Measurements from ENCODE around the gene REX1BD. TPM values are rescaled to one million over a fixed set of nuclear protein-coding genes. Genes with fewer than 3 reads are reported as not detected.
A peak's percentile ranks its signal among the peaks of the same experiment; 100 is the strongest.

Gene REX1BD
- polyA plus RNA-seq, 2 donors, result 48.4 to 59.0 TPM

DNA sequence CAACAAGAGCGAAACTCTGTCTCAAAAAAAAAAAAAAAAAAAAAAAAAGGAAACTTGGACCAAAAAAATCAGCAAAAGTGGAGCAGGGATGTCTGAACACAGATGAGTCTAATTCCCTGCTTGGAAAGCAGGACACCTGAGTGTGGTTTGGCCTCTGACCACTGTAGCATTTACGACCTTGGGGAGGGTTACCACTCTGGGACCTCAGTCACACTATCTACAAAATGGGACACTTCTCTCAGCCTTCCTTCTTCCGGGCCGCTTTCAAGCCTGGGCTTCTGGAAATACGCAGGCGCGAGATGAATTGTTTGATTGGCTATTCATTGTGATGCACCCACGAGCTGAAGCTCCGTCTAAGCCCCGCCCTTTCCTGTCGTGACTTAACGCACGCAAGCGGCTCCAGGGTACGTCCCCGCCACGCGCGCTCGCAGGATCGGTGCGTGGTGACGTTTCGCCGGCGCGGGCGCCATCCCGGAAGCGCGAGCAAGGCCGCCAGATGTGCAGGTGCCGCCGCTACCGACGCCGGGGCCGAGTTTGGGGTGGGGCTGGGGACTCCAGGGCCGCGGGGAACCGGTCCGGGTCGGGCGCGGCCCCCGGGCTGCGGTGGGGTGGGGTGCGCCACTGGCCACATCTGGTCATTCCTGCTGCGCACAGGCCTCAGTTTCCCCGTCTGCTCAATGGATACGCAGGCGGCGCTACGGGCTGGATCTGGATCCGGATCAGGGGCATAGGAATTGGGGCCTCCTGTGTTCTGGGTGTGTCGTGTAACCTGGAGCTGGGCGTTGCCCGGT is 31.0 kb upstream of the REX1BD start, which contains the start of gene KXD1:
Gene KXD1, plus strand, starts transcription at position 460 of the 791 bp plus-strand sequence. CDS start 4,187 bp downstream, outside the sequence.
- Histone ChIP-seq H3K27ac (ENCODE audit: low read depth in 2 of 2, low read length in 1 of 2) (peak within 1 kb of the TSS; percentile 89 to 99), H3K9me3 (ENCODE audit: control insufficient read depth in 2 of 2, insufficient read depth in 1 of 2, low read depth in 1 of 2, low read length in 1 of 2) (no peaks in the 10 kb centered on the region), H3K4me1 (ENCODE audit: control insufficient read depth in 2 of 2, insufficient read depth in 2 of 2, low read length in 1 of 2) (no peaks in the 10 kb centered on the region), H3K27me3 (ENCODE audit: control insufficient read depth in 1 of 2, insufficient read depth in 2 of 2, low read length in 2 of 2) (no peaks in the 10 kb centered on the region), H3K36me3 (ENCODE audit: control insufficient read depth in 2 of 2, insufficient read depth in 2 of 2, low read length in 1 of 2) (peaks cover 0 to 3% of the 10 kb centered on the region in 2 donors), H3K4me3 (ENCODE audit: low read depth in 1 of 2, low read length in 2 of 2) (peak within 1 kb of the TSS; percentile 70 to 94)
- WGBS, 2 donors, result 1% methylated on average over 58 of the region's 58 CpGs

DNA sequence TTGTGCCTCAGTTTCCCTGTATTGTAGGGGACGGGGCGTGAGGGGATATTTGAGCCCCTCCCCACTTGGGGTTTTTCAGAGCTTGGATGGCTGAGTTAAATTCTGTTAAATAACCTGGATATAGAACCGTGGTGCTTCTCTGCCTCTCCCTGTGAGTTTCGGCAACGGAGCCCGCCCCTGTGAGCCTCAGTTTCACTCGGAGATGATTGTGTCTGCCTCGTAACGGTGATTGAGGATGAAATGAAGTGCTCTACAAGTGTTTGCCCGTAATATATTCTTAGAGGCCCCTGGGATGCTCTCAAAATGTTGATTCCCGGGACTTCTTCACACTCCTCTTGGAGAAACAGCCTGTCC is 30.4 kb upstream of the REX1BD start:
- WGBS, 2 donors, result 2 to 3% methylated on average over 11 of the region's 11 CpGs
- H3K4me3 ChIP-seq (ENCODE audit: low read depth in 1 of 2, low read length in 2 of 2), result peak overlapping the region; percentile 70 to 94

DNA sequence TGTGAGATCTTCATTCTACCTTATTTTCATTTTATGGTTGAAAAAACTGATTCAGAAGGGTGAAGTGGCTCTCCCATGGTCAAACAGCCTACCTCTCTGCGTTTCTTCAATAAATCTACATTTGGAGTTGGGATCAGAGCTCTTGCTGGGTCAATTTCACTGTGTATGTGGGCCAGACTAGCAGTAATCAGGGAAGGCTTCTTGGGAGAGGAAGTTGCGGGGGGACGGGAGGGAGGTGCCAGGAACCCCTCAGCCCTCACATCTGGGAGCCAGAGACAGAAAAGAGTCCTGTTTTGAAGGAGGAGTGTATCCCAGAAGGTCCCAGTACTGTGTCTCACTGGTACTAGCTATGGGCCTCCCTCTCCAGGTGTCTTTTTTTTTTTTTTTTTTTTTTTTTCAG is 30.0 kb upstream of the REX1BD start:
- Histone ChIP-seq H3K36me3 (ENCODE audit: control insufficient read depth in 2 of 2, insufficient read depth in 2 of 2, low read length in 1 of 2) (peaks cover 0 to 3% of the 10 kb centered on the region in 2 donors), H3K9me3 (ENCODE audit: control insufficient read depth in 2 of 2, insufficient read depth in 1 of 2, low read depth in 1 of 2, low read length in 1 of 2) (no peaks in the 10 kb centered on the region), H3K4me1 (ENCODE audit: control insufficient read depth in 2 of 2, insufficient read depth in 2 of 2, low read length in 1 of 2) (no peaks in the 10 kb centered on the region), H3K27me3 (ENCODE audit: control insufficient read depth in 1 of 2, insufficient read depth in 2 of 2, low read length in 2 of 2) (no peaks in the 10 kb centered on the region), H3K4me3 (ENCODE audit: low read depth in 1 of 2, low read length in 2 of 2) (peak overlapping the region in 1 of 2 donors; percentile 94), H3K27ac (ENCODE audit: low read depth in 2 of 2, low read length in 1 of 2) (peak overlapping the region; percentile 89 to 99)
- WGBS, 2 donors, result 43 to 57% methylated on average over 3 of the region's 3 CpGs

More for the DNA sequence above, 30.4 kb upstream of the REX1BD start:
- Histone ChIP-seq H3K36me3 (ENCODE audit: control insufficient read depth in 2 of 2, insufficient read depth in 2 of 2, low read length in 1 of 2) (peaks cover 0 to 3% of the 10 kb centered on the region in 2 donors), H3K27me3 (ENCODE audit: control insufficient read depth in 1 of 2, insufficient read depth in 2 of 2, low read length in 2 of 2) (no peaks in the 10 kb centered on the region), H3K9me3 (ENCODE audit: control insufficient read depth in 2 of 2, insufficient read depth in 1 of 2, low read depth in 1 of 2, low read length in 1 of 2) (no peaks in the 10 kb centered on the region), H3K4me1 (ENCODE audit: control insufficient read depth in 2 of 2, insufficient read depth in 2 of 2, low read length in 1 of 2) (no peaks in the 10 kb centered on the region), H3K27ac (ENCODE audit: low read depth in 2 of 2, low read length in 1 of 2) (peak overlapping the region; percentile 89 to 99)

DNA sequence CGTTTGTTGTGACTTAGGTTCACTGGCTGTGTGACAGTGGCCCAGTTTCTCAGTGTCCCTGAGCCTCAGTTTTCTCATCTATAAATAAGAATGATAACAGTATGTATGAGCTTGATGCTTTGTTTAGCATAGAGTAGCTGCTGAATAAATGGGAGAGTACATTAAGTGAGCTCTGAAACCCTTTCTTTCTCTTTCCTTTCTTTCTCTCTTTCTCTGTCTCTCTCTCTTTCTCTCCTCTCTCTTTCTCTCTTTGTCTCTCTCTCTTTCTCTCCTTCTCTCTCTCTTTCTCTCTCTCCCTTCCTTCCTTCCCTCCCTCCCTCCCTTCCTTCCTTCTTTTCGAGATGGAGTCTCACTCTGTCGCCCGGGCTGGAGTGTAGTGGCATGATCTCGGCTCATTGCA is 28.9 kb upstream of the REX1BD start:
- no peak overlapping the region for H3K27ac ChIP-seq (ENCODE audit: low read depth in 2 of 2, low read length in 1 of 2)
- H3K4me1 ChIP-seq (ENCODE audit: control insufficient read depth in 2 of 2, insufficient read depth in 2 of 2, low read length in 1 of 2), result no peaks in the 10 kb centered on the region
- 60 to 70% methylated on average over 5 of the region's 5 CpGs for WGBS, 2 donors
- no peaks in the 10 kb centered on the region for H3K27me3 ChIP-seq (ENCODE audit: control insufficient read depth in 1 of 2, insufficient read depth in 2 of 2, low read length in 2 of 2)
- peaks cover 0 to 6% of the 10 kb centered on the region in 2 donors for H3K36me3 ChIP-seq (ENCODE audit: control insufficient read depth in 2 of 2, insufficient read depth in 2 of 2, low read length in 1 of 2)
- no peak overlapping the region for H3K4me3 ChIP-seq (ENCODE audit: low read depth in 1 of 2, low read length in 2 of 2)
- no peaks in the 10 kb centered on the region for H3K9me3 ChIP-seq (ENCODE audit: control insufficient read depth in 2 of 2, insufficient read depth in 1 of 2, low read depth in 1 of 2, low read length in 1 of 2)

DNA sequence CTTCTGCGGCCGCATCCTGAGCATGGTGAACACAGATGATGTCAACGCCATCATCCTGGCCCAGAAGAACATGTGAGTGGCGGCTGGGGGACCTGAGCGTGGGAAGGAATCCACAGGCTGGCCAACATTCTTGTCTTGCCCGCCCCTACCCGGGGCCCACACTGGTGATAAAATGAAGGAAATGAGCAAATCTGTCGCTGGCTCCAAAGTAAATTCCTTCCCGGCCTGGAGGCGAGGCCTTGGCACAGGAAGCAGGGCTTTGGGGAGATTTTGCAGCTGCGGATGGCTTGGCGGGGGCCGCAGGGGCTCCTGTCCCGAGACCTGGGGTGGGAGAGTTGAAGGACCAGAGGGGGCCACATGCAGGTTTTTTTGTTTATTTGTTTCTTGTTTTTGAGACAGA is 26.5 kb upstream of the REX1BD start:
- Histone ChIP-seq H3K4me3 (ENCODE audit: low read depth in 1 of 2, low read length in 2 of 2) (no peak overlapping the region), H3K9me3 (ENCODE audit: control insufficient read depth in 2 of 2, insufficient read depth in 1 of 2, low read depth in 1 of 2, low read length in 1 of 2) (no peaks in the 10 kb centered on the region), H3K4me1 (ENCODE audit: control insufficient read depth in 2 of 2, insufficient read depth in 2 of 2, low read length in 1 of 2) (no peaks in the 10 kb centered on the region), H3K27ac (ENCODE audit: low read depth in 2 of 2, low read length in 1 of 2) (no peak overlapping the region), H3K36me3 (ENCODE audit: control insufficient read depth in 2 of 2, insufficient read depth in 2 of 2, low read length in 1 of 2) (peaks cover 5 to 17% of the 10 kb centered on the region in 2 donors), H3K27me3 (ENCODE audit: control insufficient read depth in 1 of 2, insufficient read depth in 2 of 2, low read length in 2 of 2) (no peaks in the 10 kb centered on the region)
- WGBS, 2 donors, result 69% methylated on average over 14 of the region's 14 CpGs

DNA sequence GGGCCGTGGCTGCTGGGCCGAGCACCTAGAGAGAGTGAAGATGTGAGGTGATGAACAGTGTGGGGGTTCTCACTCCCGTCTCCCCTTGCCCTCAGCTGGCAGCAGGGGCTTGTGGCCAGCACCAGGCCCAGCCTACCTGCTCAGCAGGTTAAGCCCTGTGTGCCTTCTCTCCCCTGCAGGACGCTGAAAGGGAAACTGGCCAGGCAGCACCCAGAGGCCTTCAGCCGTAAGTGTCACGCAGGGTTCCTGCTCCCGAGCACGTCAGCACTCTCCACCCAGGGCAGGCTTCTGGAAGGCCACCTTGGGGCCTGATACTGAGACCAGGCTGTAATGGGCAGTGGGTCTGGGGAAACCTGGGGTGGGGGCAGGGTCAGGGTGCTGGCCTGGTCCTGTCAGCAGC is 21.6 kb upstream of the REX1BD start:
- Histone ChIP-seq H3K4me1 (ENCODE audit: control insufficient read depth in 2 of 2, insufficient read depth in 2 of 2, low read length in 1 of 2) (no peaks in the 10 kb centered on the region), H3K9me3 (ENCODE audit: control insufficient read depth in 2 of 2, insufficient read depth in 1 of 2, low read depth in 1 of 2, low read length in 1 of 2) (no peaks in the 10 kb centered on the region), H3K36me3 (ENCODE audit: control insufficient read depth in 2 of 2, insufficient read depth in 2 of 2, low read length in 1 of 2) (peaks cover 9 to 29% of the 10 kb centered on the region in 2 donors), H3K4me3 (ENCODE audit: low read depth in 1 of 2, low read length in 2 of 2) (no peak overlapping the region), H3K27me3 (ENCODE audit: control insufficient read depth in 1 of 2, insufficient read depth in 2 of 2, low read length in 2 of 2) (no peaks in the 10 kb centered on the region), H3K27ac (ENCODE audit: low read depth in 2 of 2, low read length in 1 of 2) (no peak overlapping the region)
- WGBS, 2 donors, result 94 to 95% methylated on average over 7 to 8 of the region's 8 CpGs

DNA sequence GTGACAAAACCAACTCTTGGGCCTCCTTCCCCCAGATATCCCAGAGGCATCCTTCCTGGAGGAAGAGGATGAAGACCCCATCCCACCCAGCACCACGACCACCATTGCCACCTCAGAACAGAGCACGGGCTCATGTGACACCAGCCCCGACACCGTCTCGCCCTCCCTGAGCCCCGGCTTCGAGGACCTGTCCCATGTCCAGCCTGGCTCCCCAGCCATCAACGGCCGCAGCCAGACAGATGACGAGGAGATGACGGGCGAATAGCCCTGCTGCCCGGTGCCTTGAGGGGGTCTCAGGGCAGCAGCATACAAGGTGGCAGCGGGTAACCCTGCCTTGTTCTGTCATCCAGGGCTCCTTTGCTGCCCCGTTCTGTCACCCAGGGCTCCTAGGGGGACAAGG is 20.2 kb upstream of the REX1BD start:
- no peak overlapping the region for H3K4me3 ChIP-seq (ENCODE audit: low read depth in 1 of 2, low read length in 2 of 2)
- no peaks in the 10 kb centered on the region for H3K27me3 ChIP-seq (ENCODE audit: control insufficient read depth in 1 of 2, insufficient read depth in 2 of 2, low read length in 2 of 2)
- H3K4me1 ChIP-seq (ENCODE audit: control insufficient read depth in 2 of 2, insufficient read depth in 2 of 2, low read length in 1 of 2), result peaks cover 3 to 9% of the 10 kb centered on the region in 2 donors
- no peak overlapping the region for H3K27ac ChIP-seq (ENCODE audit: low read depth in 2 of 2, low read length in 1 of 2)
- no peaks in the 10 kb centered on the region for H3K9me3 ChIP-seq (ENCODE audit: control insufficient read depth in 2 of 2, insufficient read depth in 1 of 2, low read depth in 1 of 2, low read length in 1 of 2)
- peaks cover 9 to 31% of the 10 kb centered on the region in 2 donors for H3K36me3 ChIP-seq (ENCODE audit: control insufficient read depth in 2 of 2, insufficient read depth in 2 of 2, low read length in 1 of 2)
- 90 to 93% methylated on average over 15 of the region's 15 CpGs for WGBS, 2 donors

DNA sequence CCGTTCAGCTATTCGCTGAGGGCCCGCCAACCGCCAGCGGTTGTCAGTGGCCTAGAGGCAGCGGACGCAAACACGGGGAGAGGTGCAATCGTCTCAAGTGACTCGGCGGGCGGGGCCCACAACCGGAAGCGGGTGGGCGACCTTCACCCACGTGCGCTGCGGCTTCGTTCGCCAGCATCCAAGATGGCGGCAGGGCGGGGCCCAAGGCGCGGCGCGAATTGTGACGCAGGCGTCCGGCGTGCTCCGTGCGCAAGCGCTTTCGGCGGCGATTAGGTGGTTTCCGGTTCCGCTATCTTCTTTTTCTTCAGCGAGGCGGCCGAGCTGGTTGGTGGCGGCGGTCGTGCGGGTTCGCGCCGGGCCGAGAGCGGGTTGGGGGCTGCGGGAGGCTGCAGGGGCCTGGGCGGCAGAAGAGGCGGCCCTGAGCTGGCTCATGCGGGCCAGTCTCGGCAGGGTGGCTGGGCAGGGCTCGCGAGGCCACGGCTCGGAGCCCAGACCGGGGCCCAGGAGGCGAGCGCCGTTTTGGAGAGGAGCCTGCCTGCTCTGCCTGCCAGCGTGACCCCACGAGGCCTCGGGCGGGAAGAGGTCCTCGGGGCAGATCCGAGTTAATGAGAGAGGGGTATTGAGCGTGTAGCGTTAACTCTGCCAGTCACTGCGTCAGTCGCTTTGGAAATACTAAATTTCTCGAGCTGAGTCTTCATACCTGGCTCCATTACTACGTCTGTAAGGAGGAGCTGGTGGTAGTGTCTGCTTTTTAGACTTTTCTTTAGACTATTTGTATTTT is 16.8 kb upstream of the REX1BD start, which contains the start of gene UBA52:
Gene UBA52, plus strand, starts transcription at position 294 of the 781 bp plus-strand sequence. CDS start 1,444 bp downstream, outside the sequence.
- Histone ChIP-seq H3K27me3 (ENCODE audit: control insufficient read depth in 1 of 2, insufficient read depth in 2 of 2, low read length in 2 of 2) (no peaks in the 10 kb centered on the region), H3K4me1 (ENCODE audit: control insufficient read depth in 2 of 2, insufficient read depth in 2 of 2, low read length in 1 of 2) (peaks cover 3 to 9% of the 10 kb centered on the region in 2 donors), H3K4me3 (ENCODE audit: low read depth in 1 of 2, low read length in 2 of 2) (peak within 1 kb of the TSS; percentile 82 to 87), H3K36me3 (ENCODE audit: control insufficient read depth in 2 of 2, insufficient read depth in 2 of 2, low read length in 1 of 2) (peaks cover 20 to 42% of the 10 kb centered on the region in 2 donors), H3K9me3 (ENCODE audit: control insufficient read depth in 2 of 2, insufficient read depth in 1 of 2, low read depth in 1 of 2, low read length in 1 of 2) (peaks cover 0 to 4% of the 10 kb centered on the region in 2 donors), H3K27ac (ENCODE audit: low read depth in 2 of 2, low read length in 1 of 2) (peak within 1 kb of the TSS; percentile 94 to 96)
- WGBS, 2 donors, result 0 to 1% methylated on average over 70 to 75 of the region's 75 CpGs

DNA sequence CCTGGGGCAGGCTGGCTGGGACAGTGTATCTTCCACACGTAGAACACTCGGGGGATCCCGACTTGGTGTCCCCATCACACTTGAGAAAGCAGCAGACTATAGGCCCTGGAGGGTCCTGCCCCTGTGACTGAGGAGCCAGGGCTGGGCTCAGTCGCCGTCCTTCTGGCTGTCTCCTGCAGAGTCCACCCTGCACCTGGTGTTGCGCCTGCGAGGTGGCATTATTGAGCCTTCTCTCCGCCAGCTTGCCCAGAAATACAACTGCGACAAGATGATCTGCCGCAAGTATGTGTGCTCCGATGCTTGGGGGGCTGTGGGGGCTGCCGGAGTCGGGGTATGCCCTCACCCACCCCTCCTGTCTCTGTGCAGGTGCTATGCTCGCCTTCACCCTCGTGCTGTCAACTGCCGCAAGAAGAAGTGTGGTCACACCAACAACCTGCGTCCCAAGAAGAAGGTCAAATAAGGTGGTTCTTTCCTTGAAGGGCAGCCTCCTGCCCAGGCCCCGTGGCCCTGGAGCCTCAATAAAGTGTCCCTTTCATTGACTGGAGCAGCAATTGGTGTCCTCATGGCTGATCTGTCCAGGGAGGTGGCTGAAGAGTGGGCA is 13.8 kb upstream of the REX1BD start:
- H3K36me3 ChIP-seq (ENCODE audit: control insufficient read depth in 2 of 2, insufficient read depth in 2 of 2, low read length in 1 of 2), result peaks cover 17 to 28% of the 10 kb centered on the region in 2 donors
- peaks cover 0 to 4% of the 10 kb centered on the region in 2 donors for H3K9me3 ChIP-seq (ENCODE audit: control insufficient read depth in 2 of 2, insufficient read depth in 1 of 2, low read depth in 1 of 2, low read length in 1 of 2)
- WGBS, 2 donors, result 92 to 94% methylated on average over 18 of the region's 18 CpGs
- peaks cover 3 to 9% of the 10 kb centered on the region in 2 donors for H3K4me1 ChIP-seq (ENCODE audit: control insufficient read depth in 2 of 2, insufficient read depth in 2 of 2, low read length in 1 of 2)
- H3K27me3 ChIP-seq (ENCODE audit: control insufficient read depth in 1 of 2, insufficient read depth in 2 of 2, low read length in 2 of 2), result no peaks in the 10 kb centered on the region
- no peak overlapping the region for H3K27ac ChIP-seq (ENCODE audit: low read depth in 2 of 2, low read length in 1 of 2)
- no peak overlapping the region for H3K4me3 ChIP-seq (ENCODE audit: low read depth in 1 of 2, low read length in 2 of 2)

Measured in esophagus (tissue), 2 donors.